Thoracic aorta (tissue), 2 donors: ENCODE data around the gene G6PC3. TPM values are rescaled to one million over a fixed set of nuclear protein-coding genes. Genes with fewer than 3 reads are reported as not detected.
"Not testable (repeated sequence)": the region's sequence is repeated elsewhere in the genome, so short reads cannot be mapped to it uniquely, and the experiment has no call there.

Source experiments
- ATAC-seq: fragments of 150-250 bp; one replicate; pipeline ENCODE4 v1.8.0; 2017; ENCODE audit warnings: low read depth; ENCODE audit not compliant: insufficient number of reproducible peaks, low FRiP score
- DNase-seq: peaks from one replicate; pipeline ENCODE4 v3.0.0-alpha.2; 2020; ENCODE audit warnings: low spot score
- H3K27ac ChIP-seq, 2 donors: fragments of 200-600 bp; sonication (generic); 1 replicate in 1 of 2; 2 replicates in 1 of 2; pipeline ENCODE4 v1.5.1; 2016; ENCODE audit warnings: mild to moderate bottlenecking in 2 of 2, moderate library complexity in 2 of 2
- H3K27me3 ChIP-seq: fragments of 200-600 bp; sonication (generic); replicated peaks from 2 replicates; pipeline ENCODE4 v1.6.0; 2016; ENCODE audit warnings: mild to moderate bottlenecking; ENCODE audit not compliant: insufficient read depth
- H3K36me3 ChIP-seq: fragments of 200-600 bp; sonication (generic); one replicate; pipeline ENCODE4 v1.5.1; 2016
- H3K4me1 ChIP-seq, 2 donors: fragments of 200-600 bp; sonication (generic); 1 replicate in 1 of 2; 2 replicates in 1 of 2; pipeline versions ENCODE4 v1.5.1 to v1.6.0; 2016; ENCODE audit warnings: low read depth in 2 of 2, mild to moderate bottlenecking in 1 of 2; ENCODE audit not compliant: control insufficient read depth in 1 of 2
- H3K4me3 ChIP-seq: fragments of 200-600 bp; sonication (generic); 2 replicates; pipeline ENCODE4 v1.5.1; 2016; ENCODE audit warnings: mild to moderate bottlenecking
- H3K9me3 ChIP-seq: fragments of 200-600 bp; sonication (generic); 2 replicates; pipeline ENCODE4 v1.5.1; 2016
- CTCF ChIP-seq: fragments of 200-600 bp; sonication (generic); IDR thresholded peaks from one replicate; pipeline ENCODE4 v1.5.1; 2019; ENCODE audit warnings: antibody characterized with exemption
- total RNA-seq, 2 donors: library from RNA; depleted of rRNA; stranded (reverse); fragments of >200 nt; gene quantifications; one replicate each; pipeline versions ENCODE4 v1.1.0 to v1.2.3, GENCODE V29; 2016

G6PC3 gene
- total RNA-seq, 2 donors from 2014 or later = 26.4 to 54.6 TPM

- H3K36me3 ChIP-seq = peaks cover 3% of the 10 kb centered on the region
- H3K27ac ChIP-seq = no peak overlapping the region
- H3K9me3 ChIP-seq = no peaks in the 10 kb centered on the region
- no peak for DNase-seq
- no peak for ATAC-seq
- no peaks in the 10 kb centered on the region for H3K4me1 ChIP-seq
- no peak for TF ChIP-seq CTCF
- no peaks in the 10 kb centered on the region for H3K27me3 ChIP-seq
- H3K4me3 ChIP-seq = no peak overlapping the region
These were observed 45.7 kb upstream of the G6PC3 start for GRCh38 chr17:44024853-44025252.

- DNase-seq = no peak
- Histone ChIP-seq H3K4me3 (no peak overlapping the region), H3K36me3 (peaks cover 15% of the 10 kb centered on the region), H3K27me3 (no peaks in the 10 kb centered on the region), H3K27ac (no peak overlapping the region), H3K4me1 (no peaks in the 10 kb centered on the region), H3K9me3 (no peaks in the 10 kb centered on the region)
- TF ChIP-seq CTCF = no peak
- ATAC-seq = no peak
These were observed 40.8 kb upstream of the G6PC3 start for GRCh38 chr17:44029736-44030135.

- Histone ChIP-seq H3K4me3 (no peak overlapping the region), H3K9me3 (no peaks in the 10 kb centered on the region), H3K27ac (no peak overlapping the region), H3K4me1 (no peaks in the 10 kb centered on the region), H3K36me3 (peaks cover 15% of the 10 kb centered on the region), H3K27me3 (no peaks in the 10 kb centered on the region)
- TF ChIP-seq CTCF = no peak
- DNase-seq = no peak
- ATAC-seq = no peak
These were observed 40.1 kb upstream of the G6PC3 start for GRCh38 chr17:44030482-44030881.

- no peak for ATAC-seq
- DNase-seq = no peak
- no peak for TF ChIP-seq CTCF
- H3K27ac ChIP-seq = no peak overlapping the region
- H3K4me1 ChIP-seq = no peaks in the 10 kb centered on the region
- H3K4me3 ChIP-seq = no peak overlapping the region
- H3K27me3 ChIP-seq = no peaks in the 10 kb centered on the region
- H3K36me3 ChIP-seq = peaks cover 32% of the 10 kb centered on the region
- no peaks in the 10 kb centered on the region for H3K9me3 ChIP-seq
These were observed 36.6 kb upstream of the G6PC3 start for GRCh38 chr17:44033861-44034408.

- peaks cover 34% of the 10 kb centered on the region for H3K36me3 ChIP-seq
- not testable (repeated sequence) for H3K27ac ChIP-seq, H3K27me3 ChIP-seq, H3K9me3 ChIP-seq, H3K4me1 ChIP-seq, H3K4me3 ChIP-seq, ATAC-seq, DNase-seq
These were observed 35.8 kb upstream of the G6PC3 start for GRCh38 chr17:44034688-44035087.

- no peak for ATAC-seq
- Histone ChIP-seq H3K27ac (no peak overlapping the region), H3K36me3 (peaks cover 34% of the 10 kb centered on the region), H3K4me1 (peaks cover 12 to 22% of the 10 kb centered on the region in 2 donors), H3K27me3 (no peaks in the 10 kb centered on the region), H3K4me3 (no peak overlapping the region), H3K9me3 (no peaks in the 10 kb centered on the region)
- no peak for DNase-seq
- no peak for TF ChIP-seq CTCF
These were observed 33.1 kb upstream of the G6PC3 start for GRCh38 chr17:44037471-44037870.
